HepG2 (cell line): ENCODE data around the gene MAB21L4. TPM values are rescaled to one million over a fixed set of nuclear protein-coding genes. Genes with fewer than 3 reads are reported as not detected.

Source experiments
- ATAC-seq: fragments of 200-7000 bp; cut with Tn5 transposase; 3 replicates; pipeline ENCODE4 v1.9.1; 2020; ENCODE audit warnings: mild to moderate bottlenecking, moderate library complexity
- BruUV-seq: library from RNA; stranded (reverse); fragments of 400-500 nt; replicated peaks from 2 replicates; lab custom pipeline; 2021; lab: Mats Ljungman, UMichigan
- CTCF ChIA-PET: fragments of 300-600 bp; formaldehyde crosslinking; extraction: SDS; loops from one replicate; lab custom pipeline; 2021; ENCODE audit warnings: low total read pairs, inconsistent platforms, low intra/inter-chr PET ratio; lab: Yijun Ruan, JAX
- POLR2A ChIA-PET: fragments of 350-600 bp; sonication (Branson Sonifier 250); formaldehyde crosslinking; loops from one replicate; lab custom pipeline; 2020; ENCODE audit warnings: antibody characterized with exemption, inconsistent platforms; lab: Yijun Ruan, JAX
- DNase-seq: peaks from one replicate; pipeline ENCODE4 v3.0.0-alpha.2; 2015; ENCODE audit warnings: low spot score
- FAIRE-seq: peaks from 3 replicates; lab custom pipeline; 2011; peaks lifted over from hg19 to GRCh38; lab: Jason Lieb, UNC
- H2AFZ ChIP-seq: one replicate; pipeline ENCODE4 v1.6.1; 2011; ENCODE audit warnings: low read length, inconsistent platforms
- H3K27ac ChIP-seq: fragments of 300-600 bp; 3 replicates; pipeline ENCODE4 v1.8.0; 2011; ENCODE audit warnings: mixed run types, mild to moderate bottlenecking, mixed read lengths, low read length, inconsistent platforms; ENCODE audit not compliant: insufficient read depth; ENCODE audit errors: extremely low read length
- H3K27me3 ChIP-seq, 2 experiments: fragments of 200-600 bp in 1 of 2; 2 replicates in 1 of 2; 3 replicates in 1 of 2; pipeline versions ENCODE4 v1.6.0 to v1.8.0; 2011; ENCODE audit warnings: low read length in 2 of 2, mild to moderate bottlenecking in 2 of 2, moderate library complexity in 2 of 2, inconsistent platforms in 1 of 2; ENCODE audit not compliant: insufficient read depth in 2 of 2, control insufficient read depth in 1 of 2
- H3K36me3 ChIP-seq, 2 experiments: fragments of 200-600 bp in 1 of 2; replicated peaks in 1 of 2; 2 replicates in 1 of 2; 3 replicates in 1 of 2; pipeline versions ENCODE4 v1.5.1 to v1.8.0; 2011; ENCODE audit warnings: low read length in 2 of 2, inconsistent platforms in 1 of 2; ENCODE audit not compliant: insufficient read depth in 2 of 2, control insufficient read depth in 1 of 2
- H3K4me1 ChIP-seq: 2 replicates; pipeline ENCODE4 v1.5.1; 2012; ENCODE audit warnings: low read length, inconsistent platforms; ENCODE audit not compliant: insufficient read depth
- H3K4me2 ChIP-seq: 2 replicates; pipeline ENCODE4 v1.6.0; 2011; ENCODE audit warnings: low read depth, low read length, inconsistent platforms
- H3K4me3 ChIP-seq, 3 experiments: fragments of 200-600 bp in 1 of 3; sonication (generic), shearing (Covaris generic) in 1 of 3; replicated peaks in 1 of 3; 2 replicates each; pipeline ENCODE4 v1.5.1; 2011 to 2016; ENCODE audit warnings: low read length in 3 of 3, inconsistent platforms in 2 of 3, low read depth in 2 of 3, mild to moderate bottlenecking in 2 of 3, control low read depth in 1 of 3, mixed read lengths in 1 of 3; ENCODE audit not compliant: insufficient read depth in 1 of 3
- H3K79me2 ChIP-seq: one replicate; pipeline ENCODE4 v1.6.1; 2011; ENCODE audit warnings: low read length, inconsistent platforms; ENCODE audit not compliant: insufficient read depth
- H3K9ac ChIP-seq: 2 replicates; pipeline ENCODE4 v1.6.0; 2011; ENCODE audit warnings: mild to moderate bottlenecking, low read depth, low read length, inconsistent platforms; ENCODE audit not compliant: insufficient read depth
- H3K9me3 ChIP-seq: 2 replicates; pipeline ENCODE4 v1.5.1; 2012; ENCODE audit warnings: mild to moderate bottlenecking, low read length
- H4K20me1 ChIP-seq: 2 replicates; pipeline ENCODE4 v1.6.0; 2011; ENCODE audit warnings: inconsistent platforms, mild to moderate bottlenecking, low read length, moderate library complexity; ENCODE audit not compliant: insufficient read depth
- DNMT1 ChIP-seq: sonication (generic); formaldehyde crosslinking; IDR thresholded peaks from 2 replicates; pipeline ENCODE4 v1.5.1; 2020; ENCODE audit warnings: mild to moderate bottlenecking, missing genetic modification reagents
- GATAD2A ChIP-seq: IDR thresholded peaks from 2 replicates; pipeline ENCODE4 v1.6.1; 2016
- HIVEP1 ChIP-seq: sonication (generic); formaldehyde crosslinking; IDR thresholded peaks from 2 replicates; pipeline ENCODE4 v1.4.0; 2020; ENCODE audit warnings: mild to moderate bottlenecking, missing genetic modification reagents
- KDM4B ChIP-seq: sonication (generic); formaldehyde crosslinking; IDR thresholded peaks from 2 replicates; pipeline ENCODE4 v1.4.0; 2020; ENCODE audit warnings: missing genetic modification reagents
- POLR2AphosphoS2 ChIP-seq: IDR thresholded peaks from 2 replicates; pipeline ENCODE4 v1.6.1; 2011; ENCODE audit warnings: low read depth, low read length, improper control_type of control experiment
- SALL2 ChIP-seq: sonication (generic); formaldehyde crosslinking; IDR thresholded peaks from 2 replicates; pipeline ENCODE4 v1.8.1; 2023; ENCODE audit warnings: mild to moderate bottlenecking, missing genetic modification reagents, inconsistent platforms
- SP5 ChIP-seq: IDR thresholded peaks from 2 replicates; pipeline ENCODE4 v1.6.1; 2016; ENCODE audit warnings: low read depth, borderline replicate concordance
- SRY ChIP-seq: sonication (generic); formaldehyde crosslinking; IDR thresholded peaks from 2 replicates; pipeline ENCODE4 v1.8.0; 2022; ENCODE audit warnings: mild to moderate bottlenecking, missing genetic modification reagents
- XBP1 ChIP-seq: sonication (generic); formaldehyde crosslinking; IDR thresholded peaks from 2 replicates; pipeline ENCODE4 v1.5.0; 2020; ENCODE audit warnings: missing genetic modification reagents
- ZNF160 ChIP-seq: sonication (generic); formaldehyde crosslinking; IDR thresholded peaks from 2 replicates; pipeline ENCODE4 v1.8.0; 2022; ENCODE audit warnings: mild to moderate bottlenecking, inconsistent platforms, missing genetic modification reagents
- ZNF253 ChIP-seq: sonication (generic); formaldehyde crosslinking; IDR thresholded peaks from 2 replicates; pipeline ENCODE4 v1.8.0; 2022; ENCODE audit warnings: mild to moderate bottlenecking, missing genetic modification reagents, borderline replicate concordance
- ZNF496 ChIP-seq: sonication (generic); formaldehyde crosslinking; IDR thresholded peaks from 2 replicates; pipeline ENCODE4 v1.8.1; 2023; ENCODE audit warnings: mild to moderate bottlenecking, moderate library complexity, missing genetic modification reagents; ENCODE audit not compliant: insufficient replicate concordance
- ZNF746 ChIP-seq: sonication (generic); formaldehyde crosslinking; IDR thresholded peaks from 2 replicates; pipeline ENCODE4 v1.8.0; 2022; ENCODE audit warnings: mild to moderate bottlenecking, missing genetic modification reagents
- ZNF775 ChIP-seq: sonication (generic); formaldehyde crosslinking; IDR thresholded peaks from 2 replicates; pipeline ENCODE4 v1.4.0; 2020; ENCODE audit warnings: missing genetic modification reagents, mild to moderate bottlenecking, moderate library complexity, borderline replicate concordance
- WGBS: methylation state at CpG from one replicate; pipeline ENCODE4 v1.1.6; 2017; ENCODE audit warnings: low lambda C conversion rate; 5-methylcytosine and 5-hydroxymethylcytosine counted together
- in situ Hi-C: cut with HindIII; loops from 2 replicates; pipeline ENCODE4 v1.10.0; 2017; ENCODE audit warnings: low pct_unique_long_range_greater_than_20kb; ENCODE audit not compliant: extremely low pct_ligation_motif_present
- intact Hi-C: fragments of 100-400 bp; cut with micrococcal nuclease; formaldehyde crosslinking; loops from one replicate; pipeline ENCODE4 v1.10.0; 2022; ENCODE audit not compliant: unreplicated experiment
- polyA plus RNA-seq, 8 experiments: library from polyadenylated mRNA; depleted of rRNA in 3 of 8; stranded (reverse) in 7 of 8; unstranded in 1 of 8; fragments of >200 nt; fragmentation: Illumina TruSeq in 4 of 8; extraction: Trizol in 4 of 8; gene quantifications; 2 replicates each; pipeline versions ENCODE4 v1.2.1 to v1.2.3, GENCODE V29; 2011 to 2016; ENCODE audit warnings: low read depth in 4 of 8, missing spikeins in 1 of 8, mixed read lengths in 1 of 8; ENCODE audit not compliant: insufficient read depth in 1 of 8
- total RNA-seq, 5 experiments: library from RNA; depleted of rRNA; stranded (reverse); fragments of >200 nt; fragmentation: Illumina TruSeq; extraction: Trizol; gene quantifications; 2 replicates each; pipeline ENCODE4 v1.2.3, GENCODE V29; 2016; ENCODE audit warnings: low read depth in 1 of 5
- TF ChIP-seq, protein P1 (sequence below): sonication (generic); formaldehyde crosslinking; IDR thresholded peaks from 2 replicates; pipeline ENCODE4 v1.8.1; 2022; ENCODE audit warnings: mild to moderate bottlenecking, missing genetic modification reagents
- TF ChIP-seq, protein P2 (sequence below): sonication (generic); formaldehyde crosslinking; IDR thresholded peaks from 2 replicates; pipeline ENCODE4 v1.4.0; 2020; ENCODE audit warnings: mild to moderate bottlenecking, missing genetic modification reagents

The MAB21L4 gene
- total and polyA plus RNA-seq, 2 of the 13 experiments (the other 11 are each of a cell fraction or from before 2014, with no cell fraction given), result 3.0 to 14.0 TPM

DNA sequence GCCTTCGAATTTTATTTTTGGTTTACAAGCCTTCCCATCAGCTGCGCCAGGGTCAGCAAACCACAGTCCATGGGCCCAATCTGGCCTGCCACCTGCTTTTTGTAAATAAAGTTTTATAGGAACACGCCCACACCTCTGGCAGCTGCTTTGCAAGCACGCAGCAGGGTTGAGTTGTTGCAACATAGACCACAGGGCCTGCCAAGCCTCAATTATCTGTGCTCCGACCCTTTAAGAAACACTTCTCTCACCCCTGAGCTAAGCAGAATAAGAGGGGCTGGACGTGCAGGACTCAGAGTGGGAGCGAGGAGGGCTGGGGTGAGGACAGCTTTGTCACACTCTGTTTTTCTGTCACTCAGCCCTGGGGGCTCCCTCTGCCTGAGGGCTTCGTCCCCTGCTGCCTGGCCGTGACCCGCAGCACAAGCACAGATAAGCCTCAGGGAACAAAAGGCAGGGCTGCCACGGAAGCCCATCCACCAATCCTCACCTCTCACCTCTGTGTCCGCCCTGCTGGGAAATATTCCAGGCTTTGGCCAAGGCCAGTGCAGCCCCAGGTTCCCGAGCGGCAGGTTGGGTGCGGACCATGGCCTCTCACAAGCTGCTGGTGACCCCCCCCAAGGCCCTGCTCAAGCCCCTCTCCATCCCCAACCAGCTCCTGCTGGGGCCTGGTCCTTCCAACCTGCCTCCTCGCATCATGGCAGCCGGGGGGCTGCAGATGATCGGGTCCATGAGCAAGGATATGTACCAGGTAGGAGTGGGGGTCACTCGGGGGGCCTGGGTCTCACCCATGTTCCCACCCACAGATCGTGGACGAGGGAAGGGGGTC lies 27.5 kb downstream of the MAB21L4 start, which contains the start of gene AGXT:
TSS of gene AGXT (plus strand) at position 539 of the 823 bp plus-strand sequence. CDS start at position 581, 42 bp downstream.
- ATAC-seq, result peak; percentile 74
- H2AFZ ChIP-seq, result peak within 1 kb of the TSS; percentile 67
- peak; percentile 71 for DNase-seq
- peak within 1 kb of the TSS in 2 of 3 experiments; percentile 26 to 52; a peak in 4 of 6 replicates for H3K4me3 ChIP-seq
- ChIA-PET CTCF (no interaction called here), POLR2A (interaction anchor here (1.3 to 3.4 kb wide), 5 partner anchors 8 to 46 kb away, joined by 4 to 49 read pairs (median 5); no protein-coding TSS in a partner anchor)
- H3K4me2 ChIP-seq, result peak within 1 kb of the TSS; percentile 72
- in situ Hi-C loops, result loop anchor here (25.0 kb wide), 1 partner anchor 769 kb away; the partner anchor contains the start of genes ATG4B and THAP4
- 24% methylated on average over 19 of the region's 21 CpGs for WGBS
- peak within 1 kb of the TSS; percentile 58 for H3K9ac ChIP-seq
- peak; percentile 96 for FAIRE-seq
- peaks cover 98% of the 10 kb centered on the region for H3K4me1 ChIP-seq
- no peaks in the 10 kb centered on the region for H4K20me1 ChIP-seq
- H3K27me3 ChIP-seq, result 0 out of 5 replicates have a peak, but pooled peaks cover 0 to under 1% of the 10 kb centered on the region in 2 experiments
- H3K36me3 ChIP-seq, result no peaks in the 10 kb centered on the region
- no TSS peak for BruUV-seq
- intact Hi-C loops, result no loop called here
- H3K27ac ChIP-seq, result peak within 1 kb of the TSS; percentile 89
- H3K79me2 ChIP-seq, result no peaks in the 10 kb centered on the region
- H3K9me3 ChIP-seq, result no peaks in the 10 kb centered on the region
- TF ChIP-seq KDM4B (CRISPR knock-in tag) (no peak), ZNF253 (CRISPR knock-in tag) (no peak), SP5 (CRISPR knock-in tag) (peak; percentile 50; the same call in 1 of the 2 replicates), SALL2 (CRISPR knock-in tag) (0 out of 2 replicates have a peak, but pooled peaks have one; percentile 70), ZNF775 (no peak), DNMT1 (CRISPR knock-in tag) (no peak; the same call in 1 of the 2 replicates), SRY (CRISPR knock-in tag) (peak; percentile 59; the same call in 1 of the 2 replicates), ZNF160 (CRISPR knock-in tag) (peak; percentile 80; the same call in 1 of the 2 replicates), ZNF496 (CRISPR knock-in tag) (no peak), ZNF746 (peak; percentile 89), XBP1 (0 out of 2 replicates have a peak, but pooled peaks have one; percentile 39), GATAD2A (peak; percentile 73), POLR2AphosphoS2 (no peak), HIVEP1 (CRISPR knock-in tag) (peak; percentile 36; the same call in 1 of the 2 replicates)
- TF ChIP-seq, protein P1, sequence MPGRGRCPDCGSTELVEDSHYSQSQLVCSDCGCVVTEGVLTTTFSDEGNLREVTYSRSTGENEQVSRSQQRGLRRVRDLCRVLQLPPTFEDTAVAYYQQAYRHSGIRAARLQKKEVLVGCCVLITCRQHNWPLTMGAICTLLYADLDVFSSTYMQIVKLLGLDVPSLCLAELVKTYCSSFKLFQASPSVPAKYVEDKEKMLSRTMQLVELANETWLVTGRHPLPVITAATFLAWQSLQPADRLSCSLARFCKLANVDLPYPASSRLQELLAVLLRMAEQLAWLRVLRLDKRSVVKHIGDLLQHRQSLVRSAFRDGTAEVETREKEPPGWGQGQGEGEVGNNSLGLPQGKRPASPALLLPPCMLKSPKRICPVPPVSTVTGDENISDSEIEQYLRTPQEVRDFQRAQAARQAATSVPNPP (CRISPR knock-in tag), result peak; percentile 83; the same call in 1 of the 2 replicates
- TF ChIP-seq, protein P2, sequence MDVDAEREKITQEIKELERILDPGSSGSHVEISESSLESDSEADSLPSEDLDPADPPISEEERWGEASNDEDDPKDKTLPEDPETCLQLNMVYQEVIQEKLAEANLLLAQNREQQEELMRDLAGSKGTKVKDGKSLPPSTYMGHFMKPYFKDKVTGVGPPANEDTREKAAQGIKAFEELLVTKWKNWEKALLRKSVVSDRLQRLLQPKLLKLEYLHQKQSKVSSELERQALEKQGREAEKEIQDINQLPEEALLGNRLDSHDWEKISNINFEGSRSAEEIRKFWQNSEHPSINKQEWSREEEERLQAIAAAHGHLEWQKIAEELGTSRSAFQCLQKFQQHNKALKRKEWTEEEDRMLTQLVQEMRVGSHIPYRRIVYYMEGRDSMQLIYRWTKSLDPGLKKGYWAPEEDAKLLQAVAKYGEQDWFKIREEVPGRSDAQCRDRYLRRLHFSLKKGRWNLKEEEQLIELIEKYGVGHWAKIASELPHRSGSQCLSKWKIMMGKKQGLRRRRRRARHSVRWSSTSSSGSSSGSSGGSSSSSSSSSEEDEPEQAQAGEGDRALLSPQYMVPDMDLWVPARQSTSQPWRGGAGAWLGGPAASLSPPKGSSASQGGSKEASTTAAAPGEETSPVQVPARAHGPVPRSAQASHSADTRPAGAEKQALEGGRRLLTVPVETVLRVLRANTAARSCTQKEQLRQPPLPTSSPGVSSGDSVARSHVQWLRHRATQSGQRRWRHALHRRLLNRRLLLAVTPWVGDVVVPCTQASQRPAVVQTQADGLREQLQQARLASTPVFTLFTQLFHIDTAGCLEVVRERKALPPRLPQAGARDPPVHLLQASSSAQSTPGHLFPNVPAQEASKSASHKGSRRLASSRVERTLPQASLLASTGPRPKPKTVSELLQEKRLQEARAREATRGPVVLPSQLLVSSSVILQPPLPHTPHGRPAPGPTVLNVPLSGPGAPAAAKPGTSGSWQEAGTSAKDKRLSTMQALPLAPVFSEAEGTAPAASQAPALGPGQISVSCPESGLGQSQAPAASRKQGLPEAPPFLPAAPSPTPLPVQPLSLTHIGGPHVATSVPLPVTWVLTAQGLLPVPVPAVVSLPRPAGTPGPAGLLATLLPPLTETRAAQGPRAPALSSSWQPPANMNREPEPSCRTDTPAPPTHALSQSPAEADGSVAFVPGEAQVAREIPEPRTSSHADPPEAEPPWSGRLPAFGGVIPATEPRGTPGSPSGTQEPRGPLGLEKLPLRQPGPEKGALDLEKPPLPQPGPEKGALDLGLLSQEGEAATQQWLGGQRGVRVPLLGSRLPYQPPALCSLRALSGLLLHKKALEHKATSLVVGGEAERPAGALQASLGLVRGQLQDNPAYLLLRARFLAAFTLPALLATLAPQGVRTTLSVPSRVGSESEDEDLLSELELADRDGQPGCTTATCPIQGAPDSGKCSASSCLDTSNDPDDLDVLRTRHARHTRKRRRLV (CRISPR knock-in tag), result no peak
